HG03095 (cell line): Measurements from ENCODE around the gene CITED4.

Experiments used
- ATAC-seq: cut with Tn5 transposase; IDR thresholded peaks from one replicate; pipeline ENCODE4 v1.9.1; 2021; ENCODE audit warnings: moderate library complexity; ENCODE audit not compliant: unreplicated experiment

Gene CITED4

GRCh38 chr1:40855513-40855912 is 6.7 kb downstream of the CITED4 start:
- ATAC-seq, result no peak

GRCh38 chr1:40853885-40854170 is 8.3 kb downstream of the CITED4 start:
- no peak for ATAC-seq

GRCh38 chr1:40853113-40853884 is 8.9 kb downstream of the CITED4 start:
- no peak for ATAC-seq

DNA sequence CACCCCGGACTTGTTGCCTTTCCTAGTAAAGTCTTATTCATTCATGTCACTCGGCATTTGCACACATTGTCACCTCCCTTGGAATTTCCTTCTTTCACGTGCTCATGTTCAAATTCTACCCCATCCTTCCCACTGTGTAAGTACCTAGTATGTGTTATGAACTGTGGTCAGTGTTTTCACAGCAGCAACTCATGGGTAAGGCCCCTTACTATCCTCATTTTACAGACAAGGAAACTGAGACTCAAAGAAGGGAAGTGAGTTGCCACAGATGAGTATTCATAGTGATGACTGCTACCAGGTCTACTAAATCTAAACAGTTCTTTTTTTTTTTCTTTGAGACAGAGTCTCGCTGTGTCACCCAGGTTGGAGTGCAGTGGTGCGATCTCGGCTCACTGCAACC is 10.5 kb downstream of the CITED4 start:
- ATAC-seq, result peak; percentile 49

- no peak for ATAC-seq
Measured at GRCh38 chr1:40849801-40850592, 12.2 kb downstream of the CITED4 start.

- no peak for ATAC-seq
Measured at GRCh38 chr1:40848530-40849189, 13.5 kb downstream of the CITED4 start.

DNA sequence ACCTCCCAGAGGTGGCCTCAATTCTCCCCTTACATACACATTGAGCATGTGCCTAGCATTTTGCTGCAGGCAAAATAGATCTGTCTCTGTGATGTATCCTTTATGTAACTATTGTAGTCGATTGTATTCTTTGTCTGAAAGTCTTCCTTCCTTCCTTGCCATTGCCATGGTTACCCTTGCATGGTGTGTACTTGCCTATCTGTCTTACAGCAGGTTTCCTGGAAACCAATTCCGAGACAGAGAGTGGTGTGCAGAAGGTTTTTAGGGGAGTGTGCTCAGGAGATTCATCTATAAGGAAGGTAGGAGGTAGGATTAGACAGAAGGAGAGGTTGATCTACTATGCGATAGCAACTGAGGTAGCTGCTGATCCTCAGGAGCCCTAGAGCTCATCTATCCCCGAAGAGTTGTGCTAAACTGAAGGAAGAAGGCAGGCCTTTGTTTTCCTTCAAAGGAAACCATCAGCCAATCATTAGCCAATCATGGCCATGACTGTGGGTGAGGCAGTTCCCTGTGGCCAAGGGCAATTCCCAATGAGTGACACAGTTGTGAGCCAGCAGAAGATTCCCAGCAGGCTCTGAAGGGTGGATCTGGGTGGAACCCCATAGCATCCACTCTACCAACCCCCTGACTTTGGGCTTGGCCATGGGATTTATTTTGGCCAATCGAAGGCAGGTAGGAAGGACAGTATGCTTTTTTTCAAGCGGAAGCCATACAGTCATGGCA is 15.0 kb downstream of the CITED4 start:
- no peak for ATAC-seq

DNA sequence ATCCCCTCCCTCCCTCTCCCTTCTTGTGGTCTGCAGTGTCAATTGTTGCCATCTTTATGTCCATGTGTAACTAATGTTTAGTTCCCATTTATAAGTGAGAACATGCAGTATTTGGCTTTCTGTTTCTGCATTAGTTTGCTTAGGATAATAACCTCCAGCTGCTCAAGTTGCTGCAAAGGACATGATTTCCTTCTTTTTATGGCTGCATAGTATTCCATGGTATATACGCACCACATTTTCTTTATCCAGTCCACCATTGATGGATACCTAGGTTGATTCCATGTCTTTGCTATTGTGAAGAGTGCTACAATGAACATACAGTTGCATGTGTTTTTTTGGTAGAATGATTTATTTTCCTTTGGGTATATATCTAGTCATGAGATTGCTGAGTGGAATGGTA is 16.3 kb downstream of the CITED4 start:
- no peak for ATAC-seq

GRCh38 chr1:40844887-40845878 is 17.0 kb downstream of the CITED4 start:
- ATAC-seq, result no peak

- ATAC-seq, result no peak
Measured at GRCh38 chr1:40844079-40844478, 18.1 kb downstream of the CITED4 start.

- ATAC-seq, result no peak
Measured at GRCh38 chr1:40842691-40843090, 19.5 kb downstream of the CITED4 start.

DNA sequence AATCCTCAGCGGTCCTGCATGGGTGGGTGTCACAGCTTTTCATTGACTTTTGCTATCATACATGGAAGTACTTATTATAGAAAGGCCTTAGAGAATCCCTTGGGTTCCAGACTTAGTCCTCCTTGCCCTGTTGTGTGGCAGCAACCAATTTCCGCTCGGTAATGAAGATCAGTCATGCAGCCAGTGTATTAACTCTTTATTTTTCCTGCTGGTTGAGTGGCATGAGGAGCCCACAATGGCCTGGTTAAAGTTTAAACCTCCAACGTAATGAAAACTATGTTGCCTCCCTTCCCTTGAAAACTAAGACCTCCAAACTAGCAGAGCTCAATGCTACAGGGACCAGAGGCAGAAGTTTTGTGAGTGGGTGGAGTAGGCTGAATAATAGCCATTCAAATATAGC is 20.0 kb downstream of the CITED4 start:
- no peak for ATAC-seq

DNA sequence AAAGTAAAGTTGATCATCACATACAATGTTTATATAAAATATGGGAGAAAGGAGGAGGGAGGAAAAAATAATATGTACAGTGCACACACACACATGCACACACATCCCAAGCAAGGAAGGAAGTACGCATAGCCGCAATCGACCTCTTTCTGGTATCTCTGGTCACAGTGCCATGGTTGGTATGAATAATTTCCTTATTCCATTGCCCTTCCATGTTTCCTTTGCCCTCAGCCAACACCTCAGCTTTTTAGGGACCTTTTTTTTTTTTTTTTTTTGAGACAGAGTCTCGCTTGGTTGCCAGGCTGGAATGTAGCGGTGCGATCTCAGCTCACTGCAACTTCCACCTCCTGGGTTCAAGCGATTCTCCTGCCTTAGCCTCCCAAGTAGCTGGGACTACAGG is 20.6 kb downstream of the CITED4 start:
- ATAC-seq, result no peak

GRCh38 chr1:40840526-40841323 is 21.4 kb downstream of the CITED4 start:
- no peak for ATAC-seq

DNA sequence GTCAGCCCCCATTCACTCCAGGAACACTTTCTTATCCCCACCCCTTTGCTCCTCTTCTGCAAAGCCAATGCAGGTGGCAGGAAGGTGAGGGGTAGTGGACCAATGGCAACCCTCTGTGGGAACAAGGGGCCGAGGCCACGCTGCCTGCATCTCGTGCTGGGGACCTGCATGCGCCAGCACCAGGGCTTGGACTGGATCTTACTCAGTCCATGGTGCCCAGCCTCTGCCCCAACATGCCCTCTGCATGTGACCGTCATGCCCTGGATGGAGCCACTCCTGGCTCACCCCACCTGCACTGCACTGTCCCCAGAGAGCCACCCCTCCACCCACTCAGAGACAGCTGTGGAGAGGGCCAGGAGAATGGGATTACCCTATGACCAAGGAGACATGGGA is 22.2 kb downstream of the CITED4 start:
- no peak for ATAC-seq

GRCh38 chr1:40838980-40839942 is 22.9 kb downstream of the CITED4 start:
- ATAC-seq, result no peak

DNA sequence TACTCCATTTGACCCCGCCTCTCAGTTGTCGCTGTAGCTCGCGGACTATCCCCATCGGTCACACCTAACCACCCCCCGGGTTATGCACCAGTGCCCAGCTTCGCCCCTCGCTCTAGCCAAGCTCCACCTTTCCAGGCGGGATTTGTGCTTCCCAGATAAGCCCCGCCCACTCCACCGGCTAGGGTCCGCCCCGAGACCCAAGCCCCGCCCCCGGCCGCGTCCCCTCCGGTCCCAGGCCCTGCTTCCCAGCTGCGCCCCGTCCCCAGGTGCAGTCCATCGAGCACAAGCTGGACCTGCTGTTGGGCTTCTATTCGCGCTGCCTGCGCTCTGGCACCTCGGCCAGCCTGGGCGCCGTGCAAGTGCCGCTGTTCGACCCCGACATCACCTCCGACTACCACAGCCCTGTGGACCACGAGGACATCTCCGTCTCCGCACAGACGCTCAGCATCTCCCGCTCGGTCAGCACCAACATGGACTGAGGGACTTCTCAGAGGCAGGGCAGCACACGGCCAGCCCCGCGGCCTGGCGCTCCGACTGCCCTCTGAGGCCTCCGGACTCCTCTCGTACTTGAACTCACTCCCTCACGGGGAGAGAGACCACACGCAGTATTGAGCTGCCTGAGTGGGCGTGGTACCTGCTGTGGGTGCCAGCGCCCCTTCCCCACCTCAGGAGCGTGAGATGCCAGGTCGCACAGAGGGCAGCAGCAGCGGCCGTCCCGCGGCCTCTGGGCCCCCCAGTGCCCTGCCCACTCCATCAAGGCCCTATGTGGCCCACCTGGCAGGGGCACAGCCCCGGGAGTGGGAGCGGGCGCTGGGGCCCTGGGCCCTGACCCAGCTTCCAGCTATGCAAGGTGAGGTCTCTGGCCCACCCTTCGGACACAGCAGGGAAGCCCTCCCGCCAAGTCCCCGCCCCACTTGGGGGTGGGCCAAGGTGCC is 23.9 kb downstream of the CITED4 start:
- no peak for ATAC-seq
